Measurements from ENCODE around the gene ADAM12.

ADAM12 gene

GRCh38 chr10:126087796-126088505 lies 300.3 kb downstream of the ADAM12 start:
- Histone ChIP-seq H2AFZ (ENCODE audit: low read length) (no peak overlapping the region), H3F3A (ENCODE audit: insufficient read depth, low read length) (no peaks in the 10 kb centered on the region), H3K4me1 (ENCODE audit: low read length) (no peaks in the 10 kb centered on the region), H3K9me3 (replicated peaks; ENCODE audit: insufficient read depth, low read length) (no peaks in the 10 kb centered on the region), H3K9ac (ENCODE audit: low read length) (no peak overlapping the region), H3K4me2 (ENCODE audit: low read depth, low read length) (no peak overlapping the region), H3K27ac (ENCODE audit: low read length) (no peak overlapping the region), H3K79me2 (ENCODE audit: low read length) (no peaks in the 10 kb centered on the region), H3K9me2 (replicated peaks; ENCODE audit: insufficient read depth, low read length) (no peaks in the 10 kb centered on the region), H3K27me3 (replicated peaks; ENCODE audit: insufficient read depth, low read length) (no peaks in the 10 kb centered on the region), H4K20me1 (ENCODE audit: insufficient read depth, low read length) (no peaks in the 10 kb centered on the region), H3K4me3 (ENCODE audit: low read length) (no peak overlapping the region), H3K36me3 (replicated peaks; ENCODE audit: insufficient read depth, low read length) (no peaks in the 10 kb centered on the region)
- no peak for DNase-seq
- TF ChIP-seq EZH2phosphoT487 (IDR thresholded peaks at IDR 0.05; ENCODE audit: low read length): no peak
- no peak for TF ChIP-seq EZH2 (optimal IDR thresholded peaks at IDR 0.05; ENCODE audit: low read depth, low read length)
- TF ChIP-seq CTCF (IDR thresholded peaks at IDR 0.05; ENCODE audit: low read length): no peak

- Histone ChIP-seq H3K9me2 (replicated peaks; ENCODE audit: insufficient read depth, low read length) (no peaks in the 10 kb centered on the region), H3K4me1 (ENCODE audit: low read length) (no peaks in the 10 kb centered on the region), H3K9ac (ENCODE audit: low read length) (no peak overlapping the region), H3K27me3 (replicated peaks; ENCODE audit: insufficient read depth, low read length) (no peaks in the 10 kb centered on the region), H3K36me3 (replicated peaks; ENCODE audit: insufficient read depth, low read length) (no peaks in the 10 kb centered on the region), H3K27ac (ENCODE audit: low read length) (no peak overlapping the region), H3F3A (ENCODE audit: insufficient read depth, low read length) (no peaks in the 10 kb centered on the region), H3K9me3 (replicated peaks; ENCODE audit: insufficient read depth, low read length) (no peaks in the 10 kb centered on the region), H4K20me1 (ENCODE audit: insufficient read depth, low read length) (no peaks in the 10 kb centered on the region), H3K4me3 (ENCODE audit: low read length) (no peak overlapping the region), H3K4me2 (ENCODE audit: low read depth, low read length) (no peak overlapping the region), H2AFZ (ENCODE audit: low read length) (no peak overlapping the region), H3K79me2 (ENCODE audit: low read length) (no peaks in the 10 kb centered on the region)
- no peak for DNase-seq
- TF ChIP-seq EZH2 (optimal IDR thresholded peaks at IDR 0.05; ENCODE audit: low read depth, low read length) (no peak), EZH2phosphoT487 (IDR thresholded peaks at IDR 0.05; ENCODE audit: low read length) (no peak), CTCF (IDR thresholded peaks at IDR 0.05; ENCODE audit: low read length) (no peak)
Observed at GRCh38 chr10:126087153-126087680, 301.1 kb downstream of the ADAM12 start.

- Histone ChIP-seq H3K9me3 (replicated peaks; ENCODE audit: insufficient read depth, low read length) (no peaks in the 10 kb centered on the region), H2AFZ (ENCODE audit: low read length) (no peak overlapping the region), H3K79me2 (ENCODE audit: low read length) (no peaks in the 10 kb centered on the region), H3K4me3 (ENCODE audit: low read length) (no peak overlapping the region), H3K9me2 (replicated peaks; ENCODE audit: insufficient read depth, low read length) (no peaks in the 10 kb centered on the region), H3K9ac (ENCODE audit: low read length) (no peak overlapping the region), H3F3A (ENCODE audit: insufficient read depth, low read length) (no peaks in the 10 kb centered on the region), H3K27ac (ENCODE audit: low read length) (no peak overlapping the region), H3K36me3 (replicated peaks; ENCODE audit: insufficient read depth, low read length) (no peaks in the 10 kb centered on the region), H3K4me1 (ENCODE audit: low read length) (no peaks in the 10 kb centered on the region), H3K4me2 (ENCODE audit: low read depth, low read length) (no peak overlapping the region), H3K27me3 (replicated peaks; ENCODE audit: insufficient read depth, low read length) (peaks cover 6% of the 10 kb centered on the region; the same call in 1 of the 2 replicates), H4K20me1 (ENCODE audit: insufficient read depth, low read length) (no peaks in the 10 kb centered on the region)
- no peak for DNase-seq
- TF ChIP-seq CTCF (IDR thresholded peaks at IDR 0.05; ENCODE audit: low read length) (no peak), EZH2 (optimal IDR thresholded peaks at IDR 0.05; ENCODE audit: low read depth, low read length) (no peak), EZH2phosphoT487 (IDR thresholded peaks at IDR 0.05; ENCODE audit: low read length) (no peak)
Observed at GRCh38 chr10:126085806-126086205, 302.5 kb downstream of the ADAM12 start.
